Osteoblast (primary cell): Measurements from ENCODE around the gene SLC7A9. TPM values are rescaled to one million over a fixed set of nuclear protein-coding genes. Genes with fewer than 3 reads are reported as not detected.

Experiments used
- DNase-seq: peaks from one replicate; pipeline ENCODE4 v3.0.0; 2011; ENCODE audit warnings: low spot score, mixed read lengths; ENCODE audit not compliant: insufficient read length; ENCODE audit errors: missing footprints
- H2AFZ ChIP-seq: 2 replicates; pipeline ENCODE4 v1.6.0; 2011; ENCODE audit warnings: mild to moderate bottlenecking, low read length
- H3K27ac ChIP-seq: 2 replicates; pipeline ENCODE4 v1.5.1; 2011; ENCODE audit warnings: mild to moderate bottlenecking, low read depth, low read length, moderate library complexity
- H3K27me3 ChIP-seq: 2 replicates; pipeline ENCODE4 v1.6.0; 2012; ENCODE audit warnings: mild to moderate bottlenecking, control low read depth, inconsistent platforms, low read length, moderate library complexity; ENCODE audit not compliant: insufficient read depth
- H3K36me3 ChIP-seq: 2 replicates; pipeline ENCODE4 v1.5.1; 2011; ENCODE audit warnings: mild to moderate bottlenecking, low read length, control low read depth, moderate library complexity; ENCODE audit not compliant: insufficient read depth
- H3K4me1 ChIP-seq: 2 replicates; pipeline ENCODE4 v1.5.1; 2011; ENCODE audit warnings: mild to moderate bottlenecking, low read length, control low read depth, moderate library complexity; ENCODE audit not compliant: insufficient read depth
- H3K4me2 ChIP-seq: 2 replicates; pipeline ENCODE4 v1.6.0; 2011; ENCODE audit warnings: mild to moderate bottlenecking, low read length; ENCODE audit not compliant: insufficient read depth
- H3K4me3 ChIP-seq: fragments of 200-600 bp; sonication (generic); 3 replicates; pipeline ENCODE4 v1.5.1; 2012; ENCODE audit warnings: mild to moderate bottlenecking, low read length, inconsistent platforms; ENCODE audit not compliant: insufficient read depth
- H3K79me2 ChIP-seq: 2 replicates; pipeline ENCODE4 v1.6.0; 2012; ENCODE audit warnings: mild to moderate bottlenecking, low read length, control low read depth, inconsistent platforms; ENCODE audit not compliant: insufficient read depth
- H3K9me3 ChIP-seq: 2 replicates; pipeline ENCODE4 v1.5.1; 2011; ENCODE audit warnings: low read depth, low read length, control low read depth
- H4K20me1 ChIP-seq: 2 replicates; pipeline ENCODE4 v1.6.0; 2012; ENCODE audit warnings: mild to moderate bottlenecking, low read length, control low read depth; ENCODE audit not compliant: insufficient read depth
- total RNA-seq: library from RNA; depleted of rRNA; stranded (reverse); fragments of >200 nt; gene quantifications from 2 replicates; pipeline ENCODE4 v1.2.3, GENCODE V29; 2012
- TF ChIP-seq, protein P1 (sequence below): IDR thresholded peaks from 2 replicates; pipeline ENCODE4 v1.5.1; 2011; ENCODE audit warnings: mild to moderate bottlenecking, low read depth, low read length, moderate library complexity; ENCODE audit errors: extremely low read depth

The SLC7A9 gene
- total RNA-seq, 1 donor, result under 0.01 TPM

DNA sequence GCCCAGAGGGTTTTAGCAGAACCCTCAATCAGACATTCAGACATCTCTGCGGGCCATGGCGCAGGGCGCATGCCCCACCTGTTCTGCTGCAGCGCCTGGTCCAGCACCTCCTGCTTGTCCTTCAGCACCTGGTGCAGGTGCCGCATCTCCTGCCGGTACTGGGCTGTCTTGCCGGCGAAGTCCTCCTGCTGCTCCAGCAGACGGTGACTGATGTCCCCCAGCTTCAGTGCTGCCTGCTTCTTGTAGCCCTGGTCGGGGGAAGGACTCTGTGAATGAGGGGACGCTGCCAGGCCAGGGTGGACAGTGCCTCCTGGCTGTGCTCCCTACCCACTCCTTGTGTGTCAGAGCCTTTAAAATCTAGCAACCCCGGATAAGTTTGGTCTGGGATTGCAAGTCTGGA is 12.2 kb upstream of the SLC7A9 start:
- no peak for DNase-seq
- H3K79me2 ChIP-seq, result no peaks in the 10 kb centered on the region
- TF ChIP-seq, protein P1, sequence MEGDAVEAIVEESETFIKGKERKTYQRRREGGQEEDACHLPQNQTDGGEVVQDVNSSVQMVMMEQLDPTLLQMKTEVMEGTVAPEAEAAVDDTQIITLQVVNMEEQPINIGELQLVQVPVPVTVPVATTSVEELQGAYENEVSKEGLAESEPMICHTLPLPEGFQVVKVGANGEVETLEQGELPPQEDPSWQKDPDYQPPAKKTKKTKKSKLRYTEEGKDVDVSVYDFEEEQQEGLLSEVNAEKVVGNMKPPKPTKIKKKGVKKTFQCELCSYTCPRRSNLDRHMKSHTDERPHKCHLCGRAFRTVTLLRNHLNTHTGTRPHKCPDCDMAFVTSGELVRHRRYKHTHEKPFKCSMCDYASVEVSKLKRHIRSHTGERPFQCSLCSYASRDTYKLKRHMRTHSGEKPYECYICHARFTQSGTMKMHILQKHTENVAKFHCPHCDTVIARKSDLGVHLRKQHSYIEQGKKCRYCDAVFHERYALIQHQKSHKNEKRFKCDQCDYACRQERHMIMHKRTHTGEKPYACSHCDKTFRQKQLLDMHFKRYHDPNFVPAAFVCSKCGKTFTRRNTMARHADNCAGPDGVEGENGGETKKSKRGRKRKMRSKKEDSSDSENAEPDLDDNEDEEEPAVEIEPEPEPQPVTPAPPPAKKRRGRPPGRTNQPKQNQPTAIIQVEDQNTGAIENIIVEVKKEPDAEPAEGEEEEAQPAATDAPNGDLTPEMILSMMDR, result no peak

DNA sequence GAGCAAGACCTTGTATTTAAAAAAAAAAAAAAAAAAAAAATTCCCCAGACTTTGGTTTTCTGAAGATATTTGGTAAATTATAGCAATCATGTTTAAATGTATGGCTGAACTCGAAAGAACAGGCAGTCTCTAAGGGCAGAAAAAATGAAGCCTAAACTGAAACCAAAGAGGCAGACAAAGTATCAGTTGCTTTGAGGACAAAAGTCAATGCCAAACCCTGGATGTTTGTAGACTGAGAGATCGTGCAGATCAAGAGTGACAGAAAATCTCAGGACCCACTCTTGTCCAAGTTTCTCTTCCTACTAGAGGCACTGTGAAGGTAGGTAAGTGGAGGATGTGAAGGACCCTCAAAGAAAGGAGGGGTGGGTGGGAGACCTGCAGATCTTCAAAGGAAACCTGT is 11.1 kb upstream of the SLC7A9 start:
- TF ChIP-seq, protein P1, result no peak
- H3K36me3 ChIP-seq, result no peaks in the 10 kb centered on the region
- H3K4me3 ChIP-seq, result no peak overlapping the region

More for the DNA sequence above, 12.2 kb upstream of the SLC7A9 start:
- Histone ChIP-seq H3K36me3 (no peaks in the 10 kb centered on the region), H3K9me3 (no peaks in the 10 kb centered on the region), H3K4me3 (no peak overlapping the region), H2AFZ (no peak overlapping the region), H3K4me2 (no peak overlapping the region), H4K20me1 (no peaks in the 10 kb centered on the region), H3K4me1 (peaks cover 5% of the 10 kb centered on the region), H3K27ac (no peak overlapping the region), H3K27me3 (no peaks in the 10 kb centered on the region)

DNA sequence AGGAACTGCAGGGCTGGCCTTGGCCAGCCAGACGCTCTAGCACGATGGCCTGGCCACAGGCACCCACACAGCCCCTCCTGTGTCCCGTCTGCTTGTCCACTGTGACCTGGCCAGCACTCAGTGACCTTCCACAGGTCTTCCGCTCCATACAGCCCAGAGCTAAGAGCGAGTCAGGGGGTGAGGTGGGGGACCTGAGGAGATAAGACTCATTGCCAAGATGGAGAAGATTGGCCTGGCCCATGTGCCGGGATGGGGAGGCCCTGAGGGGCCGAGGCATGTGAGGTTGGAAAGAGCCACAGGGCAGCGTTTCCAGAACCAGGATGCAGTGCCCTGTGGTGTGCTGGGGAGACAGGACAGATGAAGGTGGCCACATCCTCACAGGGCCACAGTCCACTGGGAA is 10.2 kb upstream of the SLC7A9 start:
- H3K79me2 ChIP-seq, result no peaks in the 10 kb centered on the region
- no peaks in the 10 kb centered on the region for H4K20me1 ChIP-seq
- DNase-seq, result no peak
- no peak overlapping the region for H3K4me3 ChIP-seq
- H2AFZ ChIP-seq, result no peak overlapping the region
- H3K9me3 ChIP-seq, result no peaks in the 10 kb centered on the region
- H3K4me2 ChIP-seq, result no peak overlapping the region
- H3K27me3 ChIP-seq, result no peaks in the 10 kb centered on the region
- TF ChIP-seq, protein P1, result no peak
- no peak overlapping the region for H3K27ac ChIP-seq
- peaks cover 5% of the 10 kb centered on the region for H3K4me1 ChIP-seq
- no peaks in the 10 kb centered on the region for H3K36me3 ChIP-seq

More for the DNA sequence above, 11.1 kb upstream of the SLC7A9 start:
- Histone ChIP-seq H3K27ac (no peak overlapping the region), H3K4me1 (peaks cover 5% of the 10 kb centered on the region), H3K9me3 (no peaks in the 10 kb centered on the region), H4K20me1 (no peaks in the 10 kb centered on the region), H2AFZ (no peak overlapping the region), H3K4me2 (no peak overlapping the region), H3K27me3 (no peaks in the 10 kb centered on the region), H3K79me2 (no peaks in the 10 kb centered on the region)
- DNase-seq, result peak; percentile 86

DNA sequence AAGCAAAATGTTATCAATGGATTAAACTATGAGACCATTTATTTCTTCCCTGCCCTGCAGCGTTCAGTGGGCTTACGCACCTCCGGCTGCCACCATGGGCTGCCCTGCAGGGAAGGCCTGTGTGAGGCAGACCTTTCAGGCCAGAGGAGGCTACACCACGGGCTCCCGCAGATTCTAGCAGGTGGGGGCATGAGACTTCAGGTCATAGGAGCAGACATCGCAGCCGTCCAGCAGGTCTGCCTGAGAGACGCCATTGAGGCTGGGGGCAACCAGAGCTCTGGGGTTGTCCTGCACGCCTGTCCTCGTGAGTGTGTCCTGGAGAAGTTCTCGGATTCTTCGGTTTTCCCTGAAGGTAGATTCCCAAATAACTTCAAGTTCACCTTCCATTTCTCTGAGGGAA is 9.4 kb upstream of the SLC7A9 start:
- H3K4me3 ChIP-seq, result no peak overlapping the region
- H4K20me1 ChIP-seq, result no peaks in the 10 kb centered on the region
- TF ChIP-seq, protein P1, result no peak
- no peak overlapping the region for H3K27ac ChIP-seq
- H3K27me3 ChIP-seq, result no peaks in the 10 kb centered on the region
- no peak overlapping the region for H2AFZ ChIP-seq
- H3K36me3 ChIP-seq, result no peaks in the 10 kb centered on the region
- no peaks in the 10 kb centered on the region for H3K79me2 ChIP-seq
- no peaks in the 10 kb centered on the region for H3K9me3 ChIP-seq
- peaks cover 5% of the 10 kb centered on the region for H3K4me1 ChIP-seq
- H3K4me2 ChIP-seq, result no peak overlapping the region
- no peak for DNase-seq
